GM12873 (cell line): ENCODE measurements around the gene IL1RAPL1.

Source experiments
- TF ChIP-seq, protein P1 (sequence below): IDR thresholded peaks from 2 replicates; pipeline ENCODE4 v1.5.1; 2012; ENCODE audit warnings: low read depth, mild to moderate bottlenecking, moderate library complexity, low read length, control low read depth; ENCODE audit not compliant: insufficient read depth; ENCODE audit errors: missing control alignments

The IL1RAPL1 gene

DNA sequence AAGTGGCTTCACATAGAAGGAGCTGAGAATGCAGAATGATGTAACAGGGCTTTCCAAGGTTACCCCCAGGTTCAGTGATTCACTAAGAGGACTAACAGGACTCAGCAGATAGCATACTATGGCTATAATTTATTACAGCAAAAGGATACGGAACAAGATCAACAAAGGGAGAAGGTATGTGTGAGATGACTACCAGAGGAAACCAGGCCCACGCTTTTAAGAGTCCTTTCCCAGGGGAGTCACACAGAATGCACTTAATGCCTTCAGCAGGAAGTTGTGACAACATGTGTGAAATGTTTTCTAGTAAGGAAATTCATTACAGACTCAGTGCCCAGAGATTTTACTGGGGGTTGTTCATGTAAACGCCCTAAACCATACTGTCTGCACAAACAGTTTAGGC, 1254.5 kb downstream of the IL1RAPL1 start:
- TF ChIP-seq, protein P1, sequence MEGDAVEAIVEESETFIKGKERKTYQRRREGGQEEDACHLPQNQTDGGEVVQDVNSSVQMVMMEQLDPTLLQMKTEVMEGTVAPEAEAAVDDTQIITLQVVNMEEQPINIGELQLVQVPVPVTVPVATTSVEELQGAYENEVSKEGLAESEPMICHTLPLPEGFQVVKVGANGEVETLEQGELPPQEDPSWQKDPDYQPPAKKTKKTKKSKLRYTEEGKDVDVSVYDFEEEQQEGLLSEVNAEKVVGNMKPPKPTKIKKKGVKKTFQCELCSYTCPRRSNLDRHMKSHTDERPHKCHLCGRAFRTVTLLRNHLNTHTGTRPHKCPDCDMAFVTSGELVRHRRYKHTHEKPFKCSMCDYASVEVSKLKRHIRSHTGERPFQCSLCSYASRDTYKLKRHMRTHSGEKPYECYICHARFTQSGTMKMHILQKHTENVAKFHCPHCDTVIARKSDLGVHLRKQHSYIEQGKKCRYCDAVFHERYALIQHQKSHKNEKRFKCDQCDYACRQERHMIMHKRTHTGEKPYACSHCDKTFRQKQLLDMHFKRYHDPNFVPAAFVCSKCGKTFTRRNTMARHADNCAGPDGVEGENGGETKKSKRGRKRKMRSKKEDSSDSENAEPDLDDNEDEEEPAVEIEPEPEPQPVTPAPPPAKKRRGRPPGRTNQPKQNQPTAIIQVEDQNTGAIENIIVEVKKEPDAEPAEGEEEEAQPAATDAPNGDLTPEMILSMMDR: no peak

DNA sequence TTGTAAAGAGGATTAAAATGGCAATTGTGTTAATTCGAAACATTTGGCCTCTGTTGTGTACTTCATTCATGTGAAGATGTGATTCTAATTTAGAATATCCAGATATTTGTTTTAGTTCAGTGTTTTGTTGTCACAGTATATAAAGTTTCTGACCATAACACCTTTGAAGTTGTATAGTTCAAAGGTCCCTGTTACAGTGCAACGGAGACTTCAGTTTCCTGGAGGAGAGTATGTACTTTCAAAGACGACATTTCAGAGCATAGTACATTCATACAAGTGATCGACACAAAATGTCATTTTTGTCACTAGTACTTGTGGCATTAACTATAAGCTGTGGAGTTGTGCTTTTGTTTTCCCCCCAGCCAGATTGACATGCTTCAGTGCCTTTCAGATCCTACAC, 1255.3 kb downstream of the IL1RAPL1 start:
- TF ChIP-seq, protein P1: no peak

DNA sequence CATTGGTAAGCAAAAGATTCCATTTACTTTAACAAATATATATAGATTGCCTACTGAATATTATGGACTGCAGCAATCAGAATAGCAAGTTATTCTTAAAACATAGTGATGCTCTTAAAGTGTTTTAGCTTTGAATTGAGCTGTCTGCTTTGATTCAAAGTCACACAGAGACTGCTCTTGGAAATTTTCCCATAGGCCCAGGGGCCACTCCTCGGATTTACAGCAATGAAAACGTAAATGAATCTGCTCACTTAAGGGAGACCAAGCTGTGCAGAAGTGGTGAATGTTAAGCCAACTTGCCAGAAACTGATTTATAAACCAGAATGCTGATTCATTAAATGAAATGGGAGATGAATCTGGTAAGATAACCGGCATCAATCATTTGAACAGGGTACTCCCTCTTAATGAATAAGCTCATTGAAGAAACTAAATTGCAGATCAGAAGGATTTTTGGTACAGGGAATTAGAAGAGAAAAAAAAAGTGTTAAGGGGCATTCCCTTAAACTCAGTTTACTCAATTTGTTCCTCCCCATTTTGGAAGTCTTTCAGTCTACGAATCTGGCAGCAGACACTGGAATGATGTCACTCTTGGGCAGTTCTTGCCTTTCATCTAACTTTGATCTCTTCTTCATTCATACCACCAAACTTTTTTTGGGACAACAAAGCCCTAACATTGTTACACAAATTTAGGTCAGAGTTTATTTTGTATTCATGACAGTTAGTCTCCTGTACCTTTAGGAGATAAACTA, 1264.8 kb downstream of the IL1RAPL1 start:
- TF ChIP-seq, protein P1: no peak

DNA sequence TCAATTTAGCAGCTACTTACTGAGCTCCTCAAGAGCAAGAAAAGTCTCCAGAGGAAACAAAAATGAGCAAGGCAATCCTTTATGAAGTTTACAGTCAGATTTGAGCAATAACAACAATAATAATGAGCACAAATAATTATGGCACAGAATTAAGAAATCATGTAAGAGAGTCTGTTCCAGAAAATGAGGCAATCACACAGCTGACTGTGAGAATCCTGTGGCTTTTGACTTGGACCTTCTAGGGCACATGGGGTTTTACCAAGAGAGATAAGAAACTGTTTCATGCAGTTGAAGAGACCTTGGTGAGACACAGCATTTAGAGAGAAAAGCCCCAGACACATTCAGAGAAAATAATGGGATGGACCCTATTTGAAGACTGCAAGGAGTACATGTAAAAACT, 1265.5 kb downstream of the IL1RAPL1 start:
- TF ChIP-seq, protein P1: no peak

DNA sequence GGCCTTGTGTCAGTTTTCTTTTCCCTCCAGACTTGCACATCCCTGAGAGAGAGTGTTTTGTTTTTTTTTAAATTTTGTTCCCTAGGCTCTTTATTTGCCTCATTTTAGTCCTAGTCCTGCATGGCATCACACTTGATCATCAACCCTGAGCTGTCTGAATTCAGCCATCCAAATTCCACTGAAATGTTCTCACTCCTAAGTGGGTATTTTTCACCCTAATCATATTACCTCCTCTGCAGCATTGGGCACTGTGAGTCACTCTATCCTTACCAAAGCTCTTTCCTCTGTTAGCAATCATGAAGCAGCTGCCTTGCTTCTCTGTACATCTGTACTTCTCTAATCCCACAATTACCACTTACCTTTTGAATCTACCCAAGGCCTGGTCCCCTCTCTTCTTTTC, 1271.5 kb downstream of the IL1RAPL1 start:
- TF ChIP-seq, protein P1: no peak

DNA sequence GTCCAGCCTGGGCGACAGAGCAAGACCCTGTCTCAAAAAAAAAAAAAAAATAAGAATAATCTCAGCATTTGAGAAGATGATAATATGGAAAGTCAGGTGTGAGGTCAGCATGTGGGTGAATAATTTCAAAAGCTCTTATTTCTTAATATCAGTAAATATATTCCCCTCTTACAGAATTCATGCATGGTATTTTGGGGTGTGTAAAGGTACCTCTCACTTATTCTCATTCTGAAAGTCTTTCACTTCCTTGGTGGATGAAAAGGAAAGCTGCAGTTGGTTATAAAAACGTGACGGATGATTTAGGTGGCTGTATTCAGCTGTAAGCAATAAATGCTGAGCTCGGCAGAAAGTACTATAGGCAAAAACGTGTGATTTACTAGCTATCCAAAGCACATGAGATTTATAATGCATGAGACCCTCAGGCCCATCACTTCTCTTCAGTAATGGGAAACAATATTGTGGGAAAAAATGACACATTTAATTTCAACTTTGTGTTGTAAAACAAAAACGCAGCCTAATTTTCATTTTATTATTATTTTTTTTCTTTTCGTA, 1275.0 kb downstream of the IL1RAPL1 start:
- TF ChIP-seq, protein P1: no peak

DNA sequence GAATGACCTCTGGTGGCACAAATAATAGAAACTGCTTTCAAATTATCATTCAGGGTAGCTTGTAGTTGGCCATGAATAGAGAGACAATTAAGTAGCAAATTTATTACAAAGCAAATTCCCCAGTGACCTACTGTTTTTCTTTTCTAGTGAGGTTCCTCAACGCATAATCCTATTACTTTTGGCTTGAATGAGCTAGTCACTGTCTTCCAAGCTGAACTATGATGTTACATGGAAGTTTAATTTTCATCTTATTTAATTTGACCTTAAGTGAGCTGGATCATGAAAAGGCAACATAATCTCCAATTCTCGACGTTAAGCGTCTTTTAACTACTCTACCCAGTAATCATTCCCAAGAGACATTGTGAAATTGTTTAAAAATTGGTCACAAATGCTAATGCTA, 1280.7 kb downstream of the IL1RAPL1 start:
- TF ChIP-seq, protein P1: no peak
